Vagina (tissue), 2 donors: ENCODE results near the gene NNMT. TPM values are rescaled to one million over a fixed set of nuclear protein-coding genes. Genes with fewer than 3 reads are reported as not detected.
A peak's percentile ranks its signal among the peaks of the same experiment; 100 is the strongest.

ENCODE experiments used
- DNase-seq, 2 donors: peaks; one replicate each; pipeline ENCODE4 v3.0.0-alpha.2; 2017; ENCODE audit errors: extremely low spot score in 2 of 2
- H3K27ac ChIP-seq: fragments of 200-600 bp; sonication (generic); one replicate; pipeline ENCODE4 v1.5.1; 2019
- H3K27me3 ChIP-seq: fragments of 200-600 bp; sonication (generic); one replicate; pipeline ENCODE4 v1.5.1; 2019
- H3K36me3 ChIP-seq, 2 donors: fragments of 200-600 bp; sonication (generic); one replicate each; pipeline ENCODE4 v1.5.1; 2017 to 2019
- H3K4me1 ChIP-seq: fragments of 200-600 bp; sonication (generic); one replicate; pipeline ENCODE4 v1.5.1; 2019
- H3K4me3 ChIP-seq, 2 donors: fragments of 200-600 bp; sonication (generic); 1 replicate in 1 of 2; 2 replicates in 1 of 2; pipeline ENCODE4 v1.5.1; 2016 to 2019
- H3K9me3 ChIP-seq: fragments of 200-600 bp; sonication (generic); one replicate; pipeline ENCODE4 v1.5.1; 2019
- POLR2A ChIP-seq, 2 donors: fragments of 450-650 bp; IDR thresholded peaks; one replicate each; pipeline ENCODE4 v1.6.1; 2017; ENCODE audit warnings: antibody characterized with exemption in 2 of 2, mild to moderate bottlenecking in 2 of 2, moderate library complexity in 2 of 2
- POLR2AphosphoS5 ChIP-seq, 2 donors: sonication (generic); formaldehyde crosslinking; IDR thresholded peaks; one replicate each; pipeline ENCODE4 v1.9.0; 2017; ENCODE audit warnings: antibody characterized with exemption in 2 of 2, mild to moderate bottlenecking in 2 of 2, low read depth in 1 of 2; ENCODE audit not compliant: insufficient read depth in 1 of 2
- intact Hi-C: fragments of 100-400 bp; cut with DNase I; formaldehyde crosslinking; loops from one replicate; pipeline ENCODE4 v1.15.1; 2023
- total RNA-seq: library from RNA; depleted of rRNA; stranded (reverse); fragments of >200 nt; gene quantifications from one replicate; pipeline ENCODE4 v1.2.3, GENCODE V29; 2016
- TF ChIP-seq, protein P1 (sequence below), 3 experiments: fragments of 450-650 bp in 2 of 3; fragments of 200-600 bp in 1 of 3; sonication (generic) in 1 of 3; IDR thresholded peaks; one replicate each; pipeline ENCODE4 v1.5.1; 2017 to 2019; ENCODE audit warnings: antibody characterized with exemption in 3 of 3, mild to moderate bottlenecking in 2 of 3, moderate library complexity in 2 of 3

Gene NNMT
- total RNA-seq, 1 donor from 2014 or later: 898 TPM

DNA sequence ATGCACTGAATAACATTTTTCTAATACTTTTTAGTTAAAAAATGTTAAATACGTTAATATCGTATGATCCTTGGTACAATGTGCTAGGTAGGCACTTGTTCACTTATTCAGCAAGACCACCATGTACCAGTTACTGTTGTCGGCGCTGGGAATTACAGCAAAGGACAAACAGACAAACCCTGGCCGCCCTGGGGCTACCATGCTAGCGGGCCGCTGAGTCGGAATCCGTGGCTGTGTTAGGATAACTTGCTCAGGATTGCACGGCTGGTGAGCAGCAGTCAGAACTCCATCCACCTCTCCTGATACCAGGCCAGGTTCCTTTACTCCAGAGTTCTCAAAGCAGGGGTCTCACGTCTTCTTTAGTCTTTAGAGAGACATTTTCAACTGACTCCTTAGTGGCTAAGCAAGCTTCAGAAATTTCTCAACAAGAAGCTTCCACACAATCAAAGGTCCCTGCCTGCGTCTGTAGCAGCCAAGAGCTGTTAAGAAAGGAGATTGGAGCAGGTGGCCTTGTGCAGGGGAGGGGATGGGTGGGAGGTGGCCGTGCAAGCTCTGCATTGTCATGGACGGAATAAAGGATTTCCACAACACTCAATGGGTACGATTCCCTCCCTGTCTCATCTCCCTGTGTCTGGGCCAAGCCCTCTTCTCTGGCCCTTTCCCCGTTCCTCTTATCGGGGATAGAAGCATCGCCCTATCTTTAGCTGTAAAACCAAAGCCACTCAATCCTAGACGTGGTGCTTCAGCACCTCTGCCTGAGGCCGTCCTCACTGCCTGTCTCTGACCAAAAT, 39.8 kb upstream of the NNMT start:
- no peaks in the 10 kb centered on the region for H3K9me3 ChIP-seq
- intact Hi-C loops: loop anchor here (2.0 to 10.0 kb wide), 2 partner anchors 58 to 92 kb away; no protein-coding TSS in a partner anchor
- H3K36me3 ChIP-seq: peaks cover 4 to 19% of the 10 kb centered on the region in 2 donors
- H3K4me3 ChIP-seq: no peak overlapping the region
- DNase-seq: no peak
- no peaks in the 10 kb centered on the region for H3K27me3 ChIP-seq
- TF ChIP-seq, protein P1, sequence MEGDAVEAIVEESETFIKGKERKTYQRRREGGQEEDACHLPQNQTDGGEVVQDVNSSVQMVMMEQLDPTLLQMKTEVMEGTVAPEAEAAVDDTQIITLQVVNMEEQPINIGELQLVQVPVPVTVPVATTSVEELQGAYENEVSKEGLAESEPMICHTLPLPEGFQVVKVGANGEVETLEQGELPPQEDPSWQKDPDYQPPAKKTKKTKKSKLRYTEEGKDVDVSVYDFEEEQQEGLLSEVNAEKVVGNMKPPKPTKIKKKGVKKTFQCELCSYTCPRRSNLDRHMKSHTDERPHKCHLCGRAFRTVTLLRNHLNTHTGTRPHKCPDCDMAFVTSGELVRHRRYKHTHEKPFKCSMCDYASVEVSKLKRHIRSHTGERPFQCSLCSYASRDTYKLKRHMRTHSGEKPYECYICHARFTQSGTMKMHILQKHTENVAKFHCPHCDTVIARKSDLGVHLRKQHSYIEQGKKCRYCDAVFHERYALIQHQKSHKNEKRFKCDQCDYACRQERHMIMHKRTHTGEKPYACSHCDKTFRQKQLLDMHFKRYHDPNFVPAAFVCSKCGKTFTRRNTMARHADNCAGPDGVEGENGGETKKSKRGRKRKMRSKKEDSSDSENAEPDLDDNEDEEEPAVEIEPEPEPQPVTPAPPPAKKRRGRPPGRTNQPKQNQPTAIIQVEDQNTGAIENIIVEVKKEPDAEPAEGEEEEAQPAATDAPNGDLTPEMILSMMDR (IDR thresholded peaks at IDR 0.05): no peak
- no peak for TF ChIP-seq POLR2AphosphoS5 (IDR thresholded peaks at IDR 0.05; ENCODE audit: insufficient read depth in 1 of 2, low read depth in 1 of 2)
- no peak for TF ChIP-seq POLR2A (IDR thresholded peaks at IDR 0.05)
- H3K4me1 ChIP-seq: peaks cover 71% of the 10 kb centered on the region
- peak overlapping the region; percentile 86 for H3K27ac ChIP-seq

DNA sequence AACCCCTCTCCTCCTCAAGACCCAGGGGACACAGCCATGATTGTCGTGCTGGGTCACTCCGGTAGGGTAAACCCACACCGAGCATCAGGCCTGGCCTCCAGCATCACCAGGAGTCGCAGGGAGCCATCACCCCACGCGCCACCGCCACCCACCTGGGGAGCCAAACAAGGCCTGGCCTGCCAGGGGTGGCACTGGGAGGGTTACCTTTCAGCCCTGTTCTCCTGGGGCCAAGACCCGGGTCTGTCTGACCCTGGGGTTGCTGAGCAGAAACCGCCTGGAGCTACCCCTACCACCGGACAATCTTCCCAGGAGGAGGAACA, 39.3 kb upstream of the NNMT start:
- intact Hi-C loops: loop anchor here (2.0 to 10.0 kb wide), 2 partner anchors 58 to 92 kb away; no protein-coding TSS in a partner anchor
- no peak for DNase-seq
- no peak overlapping the region for H3K4me3 ChIP-seq

DNA sequence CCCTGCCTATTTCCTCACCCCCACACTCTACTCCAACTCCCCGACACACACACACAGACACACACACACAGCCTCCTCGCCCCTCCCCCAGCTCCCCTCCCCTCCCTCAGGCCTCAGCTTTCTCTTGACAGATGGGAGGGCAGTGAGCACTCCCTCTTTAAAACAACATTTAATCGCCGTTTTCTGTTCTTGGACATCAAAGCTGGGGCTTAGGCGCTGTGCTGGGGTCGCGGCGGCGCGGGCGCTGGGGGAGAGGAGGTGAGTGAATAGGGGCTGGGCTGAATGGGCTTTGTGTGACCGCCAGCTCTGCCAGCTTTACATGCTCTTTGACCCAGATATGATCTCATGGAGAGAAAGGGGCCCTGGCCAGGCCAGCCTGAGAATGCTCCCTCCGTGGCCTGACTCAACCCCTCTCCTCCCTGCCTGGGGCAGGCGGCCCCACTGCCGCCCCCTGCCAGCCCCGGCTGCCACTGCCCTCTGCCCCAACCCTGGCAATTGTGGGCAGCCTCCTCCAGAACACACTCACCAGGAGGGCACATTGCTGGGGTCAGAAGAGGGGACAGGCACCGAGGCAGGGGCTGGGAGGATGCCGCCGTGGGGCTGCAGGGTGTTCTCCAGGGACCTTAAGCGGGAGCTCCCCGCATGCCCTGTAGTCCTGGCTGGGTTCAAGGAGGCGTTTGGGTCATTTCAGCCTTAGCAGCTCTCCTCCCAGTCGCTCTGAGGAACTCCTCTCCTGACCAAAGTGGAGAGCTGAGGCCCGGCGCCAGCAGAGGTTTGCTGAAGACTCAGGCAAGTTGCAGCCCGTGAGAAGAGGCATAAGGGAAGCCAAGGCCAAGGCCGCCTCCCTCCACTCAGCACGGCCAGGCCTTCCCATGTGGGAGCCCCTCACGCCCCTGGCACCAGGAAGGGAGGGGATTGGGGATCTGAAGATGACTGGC, 38.3 kb upstream of the NNMT start:
- DNase-seq: no peak
- Histone ChIP-seq H3K4me3 (peak overlapping the region; percentile 24 to 38), H3K4me1 (peaks cover 71% of the 10 kb centered on the region), H3K27me3 (no peaks in the 10 kb centered on the region), H3K9me3 (no peaks in the 10 kb centered on the region), H3K36me3 (peaks cover 0 to 13% of the 10 kb centered on the region in 2 donors), H3K27ac (peak overlapping the region; percentile 86)
- intact Hi-C loops: loop anchor here (1.0 to 10.0 kb wide), 3 partner anchors 59 to 93 kb away; no protein-coding TSS in a partner anchor
- TF ChIP-seq, protein P1 (IDR thresholded peaks at IDR 0.05): peak in 1 of 3 experiments; percentile 9
- TF ChIP-seq POLR2AphosphoS5 (IDR thresholded peaks at IDR 0.05; ENCODE audit: insufficient read depth in 1 of 2, low read depth in 1 of 2) (peak in 1 of 2 donors; percentile 75), POLR2A (IDR thresholded peaks at IDR 0.05) (no peak)

More for the DNA sequence above, 39.3 kb upstream of the NNMT start:
- no peaks in the 10 kb centered on the region for H3K27me3 ChIP-seq
- H3K4me1 ChIP-seq: peaks cover 71% of the 10 kb centered on the region
- H3K9me3 ChIP-seq: no peaks in the 10 kb centered on the region
- peaks cover 0 to 15% of the 10 kb centered on the region in 2 donors for H3K36me3 ChIP-seq
- TF ChIP-seq, protein P1 (IDR thresholded peaks at IDR 0.05): no peak
- TF ChIP-seq POLR2AphosphoS5 (IDR thresholded peaks at IDR 0.05; ENCODE audit: insufficient read depth in 1 of 2, low read depth in 1 of 2): peak in 1 of 2 donors; percentile 77
- H3K27ac ChIP-seq: peak overlapping the region; percentile 86

DNA sequence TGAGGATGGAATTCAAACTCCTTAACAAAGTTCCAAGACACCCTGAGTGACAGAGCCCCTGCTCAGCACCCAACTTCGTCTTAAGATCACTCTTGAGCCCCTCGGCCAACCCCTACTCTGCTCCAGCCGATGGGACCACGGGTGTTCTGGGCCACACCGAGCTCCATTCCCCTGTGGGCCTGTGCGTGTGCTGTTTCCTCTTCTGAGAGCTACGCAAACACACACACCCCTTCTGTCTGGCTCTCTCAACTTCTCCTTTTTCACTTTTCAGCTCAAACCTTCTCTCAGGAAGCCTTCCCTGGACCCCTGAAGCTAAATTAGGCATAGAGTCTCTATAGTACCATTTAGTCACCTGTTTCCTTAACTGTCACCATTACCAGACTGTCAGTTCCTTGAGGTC, 37.5 kb upstream of the NNMT start:
- intact Hi-C loops: loop anchor here (1.0 to 10.0 kb wide), 2 partner anchors 79 to 94 kb away; no protein-coding TSS in a partner anchor
- Histone ChIP-seq H3K36me3 (peaks cover 0 to 5% of the 10 kb centered on the region in 2 donors), H3K27me3 (no peaks in the 10 kb centered on the region), H3K9me3 (no peaks in the 10 kb centered on the region), H3K27ac (peak overlapping the region; percentile 86), H3K4me1 (peaks cover 67% of the 10 kb centered on the region), H3K4me3 (peak overlapping the region in 1 of 2 donors; percentile 38)
- DNase-seq: no peak
- TF ChIP-seq, protein P1 (IDR thresholded peaks at IDR 0.05): no peak
- TF ChIP-seq POLR2AphosphoS5 (IDR thresholded peaks at IDR 0.05; ENCODE audit: insufficient read depth in 1 of 2, low read depth in 1 of 2): no peak
- TF ChIP-seq POLR2A (IDR thresholded peaks at IDR 0.05): no peak
